Esophagus muscularis mucosa (tissue), 4 donors: Measurements from ENCODE around the gene TUBGCP2.

ENCODE experiments used
- CTCF ChIP-seq, 3 experiments: fragments of 200-600 bp in 2 of 3; fragments of 450-650 bp in 1 of 3; sonication (generic) in 2 of 3; IDR thresholded peaks; one replicate each; pipeline ENCODE4 v1.5.1; 2017 to 2019; ENCODE audit warnings: antibody characterized with exemption in 3 of 3, mild to moderate bottlenecking in 2 of 3, moderate library complexity in 1 of 3
- EP300 ChIP-seq: sonication (generic); formaldehyde crosslinking; IDR thresholded peaks from one replicate; pipeline ENCODE4 v1.6.1; 2017; ENCODE audit warnings: antibody characterized with exemption
- POLR2A ChIP-seq: fragments of 450-650 bp; IDR thresholded peaks from one replicate; pipeline ENCODE4 v1.6.1; 2017; ENCODE audit warnings: antibody characterized with exemption, moderate library complexity, mild to moderate bottlenecking, low read depth
- POLR2AphosphoS5 ChIP-seq, 2 donors: sonication (generic); formaldehyde crosslinking; IDR thresholded peaks; one replicate each; pipeline ENCODE4 v1.6.1; 2017; ENCODE audit warnings: antibody characterized with exemption in 2 of 2

GRCh38 chr10:133273534-133274143 lies 35.0 kb downstream of the TUBGCP2 start:
- TF ChIP-seq CTCF (IDR thresholded peaks at IDR 0.05) (no peak), POLR2A (no peak), POLR2AphosphoS5 (IDR thresholded peaks at IDR 0.05) (no peak), EP300 (no peak)
